COR-L47 (cell line): Measurements from ENCODE around the gene TSPEAR.

Experiments
- DNase-seq: peaks from one replicate; lab custom pipeline; 2025; lab: John Stamatoyannopoulos, UW

Gene TSPEAR

GRCh38 chr21:44502171-44502958 is 209.0 kb downstream of the TSPEAR start:
- no peak for DNase-seq

GRCh38 chr21:44500111-44500510 is 211.3 kb downstream of the TSPEAR start:
- DNase-seq: no peak

GRCh38 chr21:44499631-44500030 is 211.7 kb downstream of the TSPEAR start:
- no peak for DNase-seq

GRCh38 chr21:44499211-44499560 is 212.2 kb downstream of the TSPEAR start:
- peak; percentile 17 for DNase-seq

- no peak for DNase-seq
These were observed 212.8 kb downstream of the TSPEAR start for GRCh38 chr21:44498280-44499210.

- DNase-seq: peak; percentile 74
These were observed 213.7 kb downstream of the TSPEAR start for GRCh38 chr21:44497703-44498126.

GRCh38 chr21:44496564-44497550 is 214.5 kb downstream of the TSPEAR start:
- peak; percentile 56 for DNase-seq

- DNase-seq: no peak
These were observed 215.5 kb downstream of the TSPEAR start for GRCh38 chr21:44495611-44496563.

GRCh38 chr21:44494956-44495355 is 216.4 kb downstream of the TSPEAR start:
- DNase-seq: no peak

- no peak for DNase-seq
These were observed 217.0 kb downstream of the TSPEAR start for GRCh38 chr21:44494418-44494817.

GRCh38 chr21:44492567-44493385 is 218.6 kb downstream of the TSPEAR start:
- DNase-seq: no peak

GRCh38 chr21:44490816-44491215 is 220.6 kb downstream of the TSPEAR start:
- DNase-seq: no peak

GRCh38 chr21:44490405-44490804 is 221.0 kb downstream of the TSPEAR start:
- no peak for DNase-seq

GRCh38 chr21:44489962-44490361 is 221.4 kb downstream of the TSPEAR start:
- DNase-seq: no peak

GRCh38 chr21:44487831-44488230 is 223.5 kb downstream of the TSPEAR start:
- no peak for DNase-seq

GRCh38 chr21:44486302-44486701 is 225.1 kb downstream of the TSPEAR start:
- no peak for DNase-seq

- no peak for DNase-seq
These were observed 225.6 kb downstream of the TSPEAR start for GRCh38 chr21:44485796-44486195.

GRCh38 chr21:44485254-44485793 is 226.0 kb downstream of the TSPEAR start:
- DNase-seq: no peak

GRCh38 chr21:44484498-44485253 is 226.7 kb downstream of the TSPEAR start:
- no peak for DNase-seq
